Endothelial cell (in vitro differentiated cells): Measurements from ENCODE around the gene PRKAB2. TPM values are rescaled to one million over a fixed set of nuclear protein-coding genes. Genes with fewer than 3 reads are reported as not detected.

Experiments
- DNase-seq: peaks from one replicate; pipeline ENCODE4 v3.0.0; 2021; ENCODE audit warnings: low spot score
- H3K27ac Mint-ChIP-seq: one replicate; pipeline ENCODE4 v1.8.0; 2021; ENCODE audit warnings: mixed read lengths, inconsistent platforms; ENCODE audit not compliant: unreplicated experiment
- H3K27me3 Mint-ChIP-seq: one replicate; pipeline ENCODE4 v1.8.0; 2021; ENCODE audit warnings: mild to moderate bottlenecking, moderate library complexity, mixed read lengths, inconsistent platforms; ENCODE audit not compliant: unreplicated experiment
- H3K36me3 Mint-ChIP-seq: one replicate; pipeline ENCODE4 v1.8.0; 2021; ENCODE audit warnings: mild to moderate bottlenecking, low read depth, mixed read lengths, inconsistent platforms; ENCODE audit not compliant: unreplicated experiment
- H3K4me1 Mint-ChIP-seq: one replicate; pipeline ENCODE4 v1.8.0; 2021; ENCODE audit warnings: mild to moderate bottlenecking, mixed read lengths, inconsistent platforms; ENCODE audit not compliant: unreplicated experiment
- H3K4me3 Mint-ChIP-seq: one replicate; pipeline ENCODE4 v1.8.0; 2021; ENCODE audit warnings: mild to moderate bottlenecking, mixed read lengths, inconsistent platforms; ENCODE audit not compliant: unreplicated experiment
- H3K9me3 Mint-ChIP-seq: one replicate; pipeline ENCODE4 v1.8.0; 2021; ENCODE audit warnings: mixed read lengths, inconsistent platforms; ENCODE audit not compliant: unreplicated experiment
- CTCF ChIP-seq: fragments of 200-600 bp; sonication (generic); IDR thresholded peaks from one replicate; pipeline ENCODE4 v1.5.0; 2021; ENCODE audit warnings: antibody characterized with exemption; ENCODE audit not compliant: unreplicated experiment
- total RNA-seq: library from RNA; stranded (reverse); fragmentation: NEBNext Ultra II Directional; extraction: Animal tissue kit (Norgen Biotek cat#: 25700); gene quantifications from one replicate; pipeline ENCODE4 v1.2.1, GENCODE V29; 2021; ENCODE audit not compliant: unreplicated experiment

The PRKAB2 gene
- total RNA-seq, 1 donor from 2014 or later, result 20.0 TPM

DNA sequence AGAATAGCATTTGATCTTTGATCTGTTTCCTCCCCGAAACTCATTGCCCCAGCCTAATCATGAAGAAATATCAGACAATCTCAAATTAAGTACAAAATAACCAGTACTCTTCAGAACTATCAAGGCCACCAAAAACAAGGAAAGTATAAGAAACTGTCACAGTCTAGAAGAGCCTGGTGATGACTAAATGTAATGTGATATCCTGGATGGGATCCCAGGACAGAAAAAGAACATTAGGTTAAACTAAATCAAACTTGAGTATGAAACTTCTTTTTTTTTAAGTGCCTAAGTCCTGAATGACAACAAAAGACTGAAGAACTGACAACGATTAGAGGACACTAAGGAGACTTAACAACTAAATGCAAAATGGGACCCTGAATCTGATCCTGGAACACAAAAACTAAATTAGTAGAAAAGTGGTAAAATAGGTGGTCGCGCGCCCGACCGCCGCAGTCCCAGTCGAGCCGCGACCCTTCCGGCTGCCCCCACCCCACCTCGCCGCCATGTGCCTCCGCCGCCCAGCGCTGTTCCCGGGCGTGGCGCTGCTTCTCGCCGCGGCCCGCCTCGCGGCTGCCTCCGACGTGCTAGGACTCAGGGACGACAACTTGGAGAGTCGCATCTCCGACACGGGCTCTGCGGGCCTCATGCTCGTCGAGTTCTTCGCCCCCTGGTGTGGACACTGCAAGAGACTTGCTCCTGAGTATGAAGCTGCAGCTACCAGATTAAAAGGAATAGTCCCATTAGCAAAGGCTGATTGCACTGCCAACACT is 5.5 kb upstream of the PRKAB2 start:
- Mint-ChIP-seq H3K9me3 (no peaks in the 10 kb centered on the region), H3K27me3 (peaks cover 2% of the 10 kb centered on the region), H3K4me3 (no peak overlapping the region), H3K27ac (no peak overlapping the region), H3K36me3 (no peaks in the 10 kb centered on the region), H3K4me1 (peaks cover 9% of the 10 kb centered on the region)
- DNase-seq, result no peak
- no peak for TF ChIP-seq CTCF

- H3K36me3 Mint-ChIP-seq, result no peaks in the 10 kb centered on the region
- DNase-seq, result no peak
- TF ChIP-seq CTCF, result no peak
- H3K4me1 Mint-ChIP-seq, result peaks cover 29% of the 10 kb centered on the region
- H3K9me3 Mint-ChIP-seq, result no peaks in the 10 kb centered on the region
- H3K4me3 Mint-ChIP-seq, result peak overlapping the region; percentile 96
- peaks cover 2% of the 10 kb centered on the region for H3K27me3 Mint-ChIP-seq
- H3K27ac Mint-ChIP-seq, result peak overlapping the region; percentile 68
Measured at GRCh38 chr1:147171399-147172167, 687 bp downstream of the PRKAB2 start.

DNA sequence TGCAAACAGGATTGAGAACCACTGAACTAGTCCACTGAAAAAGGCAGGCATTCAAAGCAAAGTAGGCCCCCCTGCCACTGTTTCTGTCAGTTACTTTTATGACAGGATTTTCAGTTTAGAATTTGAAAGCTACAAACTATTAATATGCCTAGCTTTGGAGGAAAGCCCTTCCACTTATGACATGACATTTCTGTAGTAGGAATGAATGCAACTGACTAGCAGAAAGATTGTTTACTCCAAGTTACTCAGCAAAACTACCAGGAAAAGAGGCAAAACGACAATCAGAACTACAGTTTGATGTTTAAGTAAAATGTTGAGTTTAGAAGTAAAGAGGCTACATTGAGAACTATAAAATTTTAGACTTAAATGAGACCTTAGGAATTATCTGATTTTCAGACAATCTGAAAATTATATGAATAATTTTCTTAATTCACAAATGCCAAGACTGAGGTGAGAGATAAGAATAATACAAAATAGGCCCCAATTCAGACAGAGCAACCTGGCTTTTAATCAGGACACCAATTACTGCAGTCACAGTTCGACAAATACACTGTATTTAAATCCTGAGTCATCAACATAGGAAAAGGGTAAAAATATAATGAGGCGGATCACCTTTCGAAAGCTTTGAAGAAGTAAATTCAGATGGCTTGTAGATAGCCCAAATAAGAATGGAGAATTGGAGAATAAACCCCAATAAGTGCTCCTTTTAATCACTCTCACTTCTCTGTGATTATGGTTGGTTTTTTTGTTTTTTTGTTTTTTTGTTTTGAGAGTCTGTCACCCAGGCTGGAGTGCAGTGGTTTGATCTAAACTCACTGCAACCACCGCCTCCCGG is 2.2 kb downstream of the PRKAB2 start:
- no peak for TF ChIP-seq CTCF
- Mint-ChIP-seq H3K9me3 (no peaks in the 10 kb centered on the region), H3K27ac (no peak overlapping the region), H3K36me3 (peaks cover 4% of the 10 kb centered on the region), H3K4me3 (peak overlapping the region; percentile 86), H3K27me3 (peaks cover 2% of the 10 kb centered on the region), H3K4me1 (peaks cover 29% of the 10 kb centered on the region)
- DNase-seq, result no peak

DNA sequence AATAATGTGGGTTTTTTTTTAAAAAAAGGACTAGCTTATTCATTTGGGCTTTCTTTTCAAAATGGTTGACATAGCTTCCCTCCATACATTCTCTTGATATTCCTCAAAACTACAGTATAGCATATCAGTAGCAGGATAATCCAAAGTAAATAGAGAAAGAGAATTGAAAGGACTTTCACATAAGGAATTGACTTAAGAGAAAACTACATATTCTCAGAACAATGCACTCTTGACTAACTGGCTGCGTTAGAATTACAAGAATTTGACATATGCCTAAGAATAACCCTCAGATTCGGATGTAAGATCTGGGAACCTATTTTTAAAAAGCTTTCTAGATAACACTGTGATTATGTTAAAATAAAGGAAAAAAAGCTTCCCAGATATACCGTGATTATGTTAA is 3.1 kb downstream of the PRKAB2 start:
- no peak for DNase-seq
- Mint-ChIP-seq H3K27ac (no peak overlapping the region), H3K9me3 (no peaks in the 10 kb centered on the region), H3K36me3 (peaks cover 8% of the 10 kb centered on the region), H3K4me3 (no peak overlapping the region), H3K27me3 (peaks cover 2% of the 10 kb centered on the region), H3K4me1 (peaks cover 28% of the 10 kb centered on the region)
- no peak for TF ChIP-seq CTCF
